NCI-H1048 (cell line): ENCODE results near the gene LTK.

ENCODE experiments used
- DNase-seq: peaks from one replicate; lab custom pipeline; 2025; lab: John Stamatoyannopoulos, UW

LTK gene

DNA sequence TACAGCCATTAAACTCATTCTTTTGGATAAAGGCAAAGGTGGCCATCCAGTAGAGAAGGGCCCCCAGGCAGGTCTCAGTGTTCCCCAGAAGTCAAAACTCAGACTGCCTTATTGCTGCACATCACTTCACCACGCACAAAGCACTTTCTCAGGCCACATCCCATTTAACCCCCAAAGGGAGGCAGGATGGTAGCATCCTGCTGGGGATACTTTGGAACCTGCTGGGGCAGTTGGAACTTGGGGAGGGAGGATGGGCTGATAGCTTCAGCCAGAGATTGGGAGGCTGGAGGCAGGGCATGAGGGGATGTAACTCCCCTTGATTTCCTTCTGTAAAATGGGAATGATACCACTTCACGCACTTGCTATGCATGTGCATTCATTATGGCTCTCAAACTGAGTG, 15.0 kb downstream of the LTK start:
- no peak for DNase-seq

DNA sequence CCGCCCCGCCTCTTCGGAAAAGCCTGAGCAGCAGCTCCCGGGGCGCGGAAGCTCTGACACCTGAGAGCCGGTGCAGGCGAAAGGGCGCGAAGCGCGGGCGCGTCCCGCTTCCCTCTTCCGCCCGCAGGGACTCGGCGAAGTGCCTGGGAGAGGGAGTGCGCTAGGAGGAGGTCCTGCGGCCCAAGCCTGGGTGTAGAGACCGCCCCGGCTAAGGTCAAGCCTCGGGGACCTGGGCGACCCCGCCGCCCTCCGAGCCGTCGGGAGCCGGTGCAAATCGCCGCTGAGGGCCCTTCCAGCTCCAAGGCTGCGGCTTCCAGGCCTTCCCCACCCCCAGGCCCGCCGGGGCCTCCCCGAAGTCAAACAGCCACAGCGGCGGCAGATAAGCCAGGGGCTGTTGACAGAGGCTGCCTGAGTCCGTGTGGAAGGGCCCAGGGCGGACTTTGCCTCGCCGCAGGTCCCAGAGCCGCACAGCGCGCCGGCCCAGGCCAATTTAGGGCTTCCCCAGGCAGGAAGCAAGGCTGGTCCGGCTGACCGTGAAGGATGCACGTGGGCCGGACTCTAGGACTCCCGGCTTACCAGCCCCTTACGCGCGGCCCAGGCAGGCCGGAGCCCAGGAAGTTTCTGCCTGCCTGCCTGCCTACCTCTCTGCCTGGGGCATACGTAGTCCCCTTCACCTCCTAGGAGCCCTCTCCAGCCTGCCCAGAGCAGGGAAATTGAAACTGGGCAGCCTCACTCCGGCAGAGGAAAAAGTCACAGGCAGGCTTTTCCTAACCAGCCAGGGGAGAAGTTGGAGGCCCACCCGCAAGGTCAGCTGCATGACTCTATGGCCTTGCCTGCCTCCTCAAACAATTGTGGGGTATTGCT, 17.7 kb downstream of the LTK start:
- DNase-seq = no peak

DNA sequence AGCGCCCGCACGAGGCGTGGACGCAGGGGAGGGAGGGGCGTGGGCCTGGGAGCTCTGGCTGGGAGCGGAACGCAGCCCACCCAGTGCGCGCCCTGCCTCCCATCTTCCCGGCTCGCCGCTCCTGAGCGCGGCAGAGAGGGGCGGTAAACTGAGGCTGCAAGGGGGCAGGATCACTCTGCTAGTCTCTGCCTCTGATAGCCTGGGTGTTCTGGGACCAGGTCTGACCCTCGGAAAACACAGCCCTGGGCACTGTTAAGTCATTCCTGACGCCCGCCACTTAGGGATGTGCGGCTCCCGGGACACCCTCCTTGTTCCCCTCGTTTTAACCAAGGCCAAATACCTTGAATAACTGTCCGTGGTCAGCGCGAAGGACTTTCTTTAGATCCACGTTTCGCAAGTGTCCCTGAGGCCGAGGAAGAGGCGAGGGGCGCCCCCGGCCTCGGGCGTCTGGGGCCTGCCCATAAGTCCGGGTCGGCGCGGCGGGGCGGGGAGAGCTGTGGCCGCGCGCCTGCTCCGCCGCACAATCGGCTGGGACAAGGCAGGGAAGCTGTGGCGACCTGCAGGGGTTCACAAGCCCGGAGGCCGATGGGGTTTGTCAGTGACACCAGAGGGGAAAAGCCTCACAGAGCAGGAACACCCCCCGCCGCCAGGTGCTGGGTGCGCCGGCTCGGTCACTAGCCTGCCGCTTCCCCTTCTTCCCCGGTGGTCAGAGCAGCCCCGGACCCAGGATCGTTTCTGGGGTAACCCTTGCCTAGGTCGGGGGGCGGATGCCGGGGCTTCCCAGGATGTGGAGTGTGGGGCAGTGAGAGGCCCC, 18.5 kb downstream of the LTK start:
- no peak for DNase-seq

DNA sequence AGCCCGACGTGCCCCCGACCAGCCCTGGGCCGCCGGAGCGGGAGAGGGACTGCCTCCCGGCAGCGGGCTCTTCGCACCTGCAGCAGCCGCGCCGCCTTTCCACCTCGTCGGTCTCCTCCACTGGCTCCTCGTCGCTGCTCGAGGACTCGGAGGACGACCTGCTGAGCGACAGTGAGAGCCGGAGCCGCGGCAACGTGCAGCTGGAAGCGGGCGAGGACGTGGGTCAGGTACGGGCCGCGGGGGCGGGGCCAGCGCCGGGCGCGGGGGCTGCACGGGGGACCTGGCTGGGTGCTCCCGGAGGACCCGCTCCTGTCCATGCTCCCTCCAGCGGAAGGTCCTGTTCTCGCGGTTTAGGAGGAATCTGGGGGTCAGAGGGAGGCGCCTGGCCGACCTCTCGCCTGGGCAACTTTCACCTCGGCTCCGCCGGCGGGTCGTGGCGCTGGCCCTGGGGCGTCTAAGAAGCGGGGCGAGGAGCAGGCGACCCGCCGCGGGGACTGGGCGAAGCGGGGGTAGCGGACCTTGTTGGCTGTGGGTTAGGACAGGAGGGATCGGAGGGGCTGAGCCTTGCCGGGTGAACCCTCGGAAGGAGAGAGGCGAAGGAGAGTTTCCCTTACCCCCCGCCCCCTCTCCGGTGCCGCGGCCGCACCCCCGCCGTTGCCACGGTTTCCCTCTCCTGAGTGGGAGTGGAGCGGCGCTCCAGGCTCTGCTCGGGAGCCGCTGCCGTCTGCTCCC, 19.3 kb downstream of the LTK start:
- no peak for DNase-seq

DNA sequence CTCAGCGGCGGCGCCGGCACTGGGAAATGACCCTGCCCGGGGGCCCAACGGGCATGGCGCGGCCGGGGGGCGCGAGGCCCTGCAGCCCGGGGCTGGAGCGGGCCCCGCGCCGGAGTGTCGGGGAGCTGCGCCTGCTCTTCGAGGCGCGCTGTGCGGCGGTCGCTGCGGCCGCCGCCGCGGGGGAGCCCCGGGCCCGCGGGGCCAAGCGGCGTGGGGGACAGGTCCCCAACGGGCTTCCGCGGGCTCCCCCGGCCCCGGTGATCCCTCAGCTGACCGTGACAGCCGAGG, 19.8 kb downstream of the LTK start:
- DNase-seq = no peak

DNA sequence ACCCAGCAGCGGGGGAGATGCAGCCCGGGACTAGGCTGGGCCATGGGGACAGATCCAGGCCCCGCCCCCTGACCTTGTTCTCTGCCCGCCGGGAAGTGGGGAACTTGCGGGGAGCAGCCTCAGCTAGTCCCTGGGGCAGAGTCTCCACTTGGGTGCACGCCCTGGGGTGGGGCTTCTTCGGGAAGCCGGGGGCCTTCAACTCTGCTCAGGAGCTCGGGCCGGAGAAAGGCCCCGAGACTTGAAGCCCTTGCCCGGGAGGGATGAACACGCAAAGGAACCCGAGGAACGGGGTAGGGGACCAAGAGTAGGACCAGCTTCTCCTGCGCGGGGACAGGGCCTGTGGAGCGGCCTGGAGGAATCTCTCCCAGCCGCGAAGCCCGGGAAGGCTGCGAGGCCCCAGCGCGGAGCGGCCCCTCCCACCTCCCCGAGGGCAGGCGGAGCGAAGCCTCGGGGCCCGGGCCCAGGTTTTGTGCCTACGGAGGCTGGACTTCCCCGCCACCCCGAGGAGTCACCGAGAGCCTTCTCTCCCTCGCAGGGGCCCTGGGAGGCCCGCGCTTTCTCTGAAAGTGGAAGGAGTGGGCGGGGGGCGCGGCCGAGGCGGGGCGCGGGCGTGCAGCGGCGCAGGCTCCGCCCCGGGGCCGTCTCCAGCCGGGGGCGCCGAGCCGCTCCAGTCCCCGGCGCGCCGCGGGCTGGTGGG, 20.3 kb downstream of the LTK start, which contains the start of gene ITPKA:
Gene ITPKA, plus strand, starts transcription at position 670 of the 697 bp plus-strand sequence. CDS start 54 bp downstream, outside the sequence.
- peak; percentile 33 for DNase-seq

DNA sequence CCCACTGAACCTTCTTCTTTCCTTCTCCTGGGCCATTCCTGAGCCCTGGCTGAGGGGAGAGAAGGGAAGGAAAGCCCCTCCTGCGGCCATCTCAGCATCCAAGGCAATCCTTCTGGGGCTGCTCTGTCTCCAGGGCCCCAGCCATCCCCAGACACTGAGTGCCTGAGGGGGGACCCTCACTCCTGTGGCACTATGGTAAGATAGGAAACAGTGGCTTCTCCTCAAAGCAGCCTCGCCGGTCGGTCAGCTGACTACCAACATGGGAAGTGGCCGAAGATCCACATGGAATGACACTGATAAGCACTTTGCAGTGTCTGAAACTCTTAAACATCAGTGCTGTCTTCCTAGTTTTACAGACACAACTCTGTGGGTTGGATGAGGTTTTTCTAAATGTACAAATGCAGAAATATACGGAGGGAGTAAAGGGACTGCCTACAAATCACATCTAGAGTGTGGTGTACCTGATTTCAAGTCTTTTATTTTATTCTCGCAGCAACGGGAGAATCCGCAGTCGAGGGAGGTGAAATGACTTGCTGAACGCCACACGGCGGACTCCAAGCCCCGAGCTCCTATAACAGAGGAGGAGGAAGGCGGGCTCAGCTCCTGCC, 20.9 kb downstream of the LTK start:
- DNase-seq = no peak

DNA sequence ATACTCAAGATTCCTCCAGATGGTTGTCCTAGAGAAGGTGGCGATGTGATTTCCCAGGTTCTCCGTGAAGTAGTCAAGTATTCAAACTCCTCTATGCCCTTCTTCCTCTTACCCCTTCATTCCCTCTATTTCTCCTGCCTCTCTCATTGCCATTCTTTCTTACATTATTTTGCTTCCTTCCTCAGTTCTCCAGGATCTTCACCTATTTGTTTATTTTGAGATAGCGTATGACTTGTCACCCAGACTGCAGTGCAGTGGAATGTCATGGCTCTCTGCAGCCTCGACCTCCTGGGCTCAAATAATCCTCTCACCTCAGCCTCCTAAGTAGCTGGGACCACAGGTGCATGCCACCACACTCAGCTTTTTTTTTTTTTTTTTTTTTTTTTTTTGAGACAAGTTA, 21.7 kb downstream of the LTK start:
- DNase-seq = no peak

DNA sequence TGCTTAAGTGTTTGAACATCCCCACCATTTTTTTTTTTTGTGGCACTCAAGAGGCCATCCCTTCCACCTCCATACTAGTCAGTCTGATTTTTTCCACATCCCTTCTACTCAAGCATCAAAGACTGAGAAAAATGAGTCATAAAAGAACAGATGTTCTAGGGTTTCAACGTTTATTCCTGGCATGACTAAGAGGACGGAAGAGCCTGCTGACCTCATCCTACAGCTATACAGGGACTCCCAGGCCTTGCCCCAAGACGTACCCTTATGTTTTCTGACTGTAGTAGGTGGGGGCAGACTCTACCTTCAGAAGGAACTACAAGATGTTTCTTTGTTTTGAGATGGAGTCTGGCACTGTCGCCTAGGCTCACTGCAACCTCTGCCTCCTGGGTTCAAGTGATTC, 23.3 kb downstream of the LTK start:
- no peak for DNase-seq

DNA sequence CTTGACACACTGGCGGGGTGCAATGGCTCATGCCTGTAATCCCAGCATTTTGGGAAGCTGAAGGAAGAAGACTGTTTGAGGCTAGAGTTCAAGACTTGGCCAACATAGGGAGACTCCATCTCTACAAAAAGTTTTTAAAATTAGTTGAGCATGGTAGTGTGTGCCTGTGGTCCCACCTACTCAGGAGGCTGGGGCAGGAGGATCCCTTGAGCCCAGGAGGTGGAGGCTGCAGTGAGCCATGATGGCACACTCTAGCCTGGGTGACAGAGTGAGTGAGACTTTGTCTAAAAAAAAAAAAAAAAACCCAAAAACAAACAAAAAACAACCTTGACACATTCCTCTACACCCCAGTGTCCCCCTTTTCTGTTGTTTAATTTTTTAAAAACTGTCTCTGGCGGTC, 24.0 kb downstream of the LTK start:
- no peak for DNase-seq

DNA sequence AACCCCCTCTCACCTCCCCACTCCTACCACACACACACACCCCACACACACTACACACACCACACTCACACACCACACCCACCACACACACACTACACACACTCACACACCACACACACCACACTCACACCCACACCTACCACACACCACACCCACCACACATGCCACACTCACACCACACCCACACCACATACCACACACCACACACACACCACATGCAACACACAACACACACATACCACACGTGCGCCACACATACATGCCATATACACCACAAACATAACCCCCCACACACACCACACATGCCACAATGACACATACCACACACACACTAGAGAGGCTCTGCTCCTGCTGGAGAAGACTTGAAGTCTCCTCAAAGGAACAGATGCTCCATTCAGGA, 25.8 kb downstream of the LTK start:
- DNase-seq = no peak

DNA sequence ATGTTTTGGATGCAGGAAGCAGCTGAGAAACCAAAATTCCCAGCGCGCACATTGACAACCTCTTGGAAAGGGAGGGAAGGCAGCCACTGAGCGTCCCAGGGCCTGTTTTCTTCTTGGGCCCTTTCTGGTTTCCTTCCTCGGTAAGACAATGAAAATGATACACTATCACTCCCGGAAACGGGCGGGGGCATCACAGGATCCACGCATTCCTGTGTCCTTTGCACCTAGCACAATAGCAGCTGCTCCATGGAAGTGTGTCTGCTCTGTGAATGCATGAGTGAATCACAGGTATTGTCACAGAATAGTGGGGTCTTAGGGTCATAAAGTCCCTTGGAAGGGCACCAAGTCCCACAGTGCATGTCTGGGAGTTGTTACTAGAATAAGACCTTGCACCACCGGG, 26.2 kb downstream of the LTK start:
- DNase-seq = no peak

DNA sequence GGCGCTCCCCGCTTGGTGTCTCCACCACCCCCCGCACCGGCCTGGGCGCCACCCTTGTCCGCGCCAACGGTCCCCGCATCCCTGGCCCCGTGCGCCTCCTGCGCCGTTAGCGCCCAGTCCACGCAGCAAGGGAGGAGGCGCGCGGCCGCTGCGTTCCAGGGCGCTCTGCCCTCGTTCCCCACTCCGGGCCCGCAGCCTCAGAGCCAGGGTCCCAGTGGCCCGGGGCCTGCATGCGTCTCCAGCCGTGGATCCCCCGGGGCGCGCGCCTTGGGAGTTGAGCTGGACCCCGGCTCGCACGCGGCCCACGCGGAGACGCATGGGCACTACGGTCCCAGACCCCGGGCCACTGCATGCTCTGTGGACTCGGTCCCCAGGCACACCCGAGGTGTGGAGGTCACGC, 27.3 kb downstream of the LTK start:
- no peak for DNase-seq

DNA sequence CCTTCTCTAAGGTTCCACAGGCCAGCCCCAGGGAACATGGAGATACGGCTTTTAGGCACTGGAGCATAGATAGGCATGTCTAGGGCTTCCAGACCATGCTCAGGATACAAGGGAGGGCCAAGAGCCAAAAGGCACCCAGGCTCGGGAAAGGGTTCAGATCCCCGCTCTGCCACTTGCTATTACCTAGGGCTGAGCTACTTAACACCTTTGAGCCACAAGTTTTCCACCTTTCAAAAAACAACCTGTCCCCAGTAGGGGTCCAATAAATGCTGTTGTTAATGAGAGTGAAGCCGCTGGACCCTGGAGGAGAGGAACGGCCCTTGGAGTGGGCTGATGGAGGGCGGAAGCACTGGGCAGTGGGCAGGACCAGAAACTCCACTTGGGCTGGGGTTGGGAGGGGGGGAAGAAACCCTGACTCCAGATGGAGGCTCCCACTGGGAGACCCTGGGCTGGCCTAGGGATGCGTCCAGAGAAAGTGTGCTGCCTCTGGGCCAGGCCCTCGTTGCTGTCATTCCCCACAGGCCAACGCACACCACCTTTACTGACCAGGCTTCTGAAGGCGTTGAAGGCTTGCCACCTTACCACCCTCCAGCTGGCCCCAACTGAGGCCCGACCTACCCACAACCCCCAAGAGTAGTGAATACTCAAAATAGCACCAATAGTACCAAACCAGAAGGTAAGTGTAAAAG, 28.5 kb downstream of the LTK start:
- DNase-seq = no peak

DNA sequence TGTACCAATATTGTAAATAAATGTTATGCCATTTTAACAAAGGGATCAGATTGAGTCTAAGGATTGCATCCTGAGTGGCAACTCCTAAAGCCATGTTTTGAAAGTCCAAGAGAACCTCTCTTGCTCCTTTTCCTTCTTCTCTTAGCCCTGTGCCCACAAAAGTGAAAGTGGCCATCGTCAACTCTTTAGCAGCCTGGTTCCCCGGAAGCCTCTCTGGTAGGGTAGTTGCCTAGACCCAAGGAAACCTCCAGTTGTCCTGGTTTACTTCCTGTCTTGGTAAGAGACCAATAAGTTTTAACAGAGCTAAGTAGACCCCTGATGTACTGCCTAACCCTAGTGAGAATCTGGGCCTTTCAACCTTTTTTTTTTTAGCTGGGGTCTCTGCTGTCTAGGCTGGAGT, 30.1 kb downstream of the LTK start:
- no peak for DNase-seq

DNA sequence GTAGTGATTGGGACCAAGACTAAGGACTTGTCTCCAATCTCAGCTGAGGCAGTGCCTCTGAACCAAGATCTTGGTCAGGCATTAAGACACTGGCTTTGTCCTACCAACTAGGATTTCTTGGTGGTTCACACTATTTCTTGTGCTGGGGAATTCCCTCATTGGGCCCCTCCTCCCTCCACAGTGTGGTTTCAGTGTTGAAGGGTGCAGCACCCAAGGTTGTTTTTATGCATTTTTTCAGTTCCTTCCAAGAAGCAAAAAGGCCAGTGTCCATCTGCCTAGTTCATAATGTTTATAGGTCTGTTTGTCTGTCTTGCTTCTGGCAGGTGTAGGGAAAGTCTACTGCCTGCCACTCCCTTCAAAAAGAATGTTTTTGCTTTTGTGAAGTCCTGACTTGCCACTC, 30.5 kb downstream of the LTK start:
- DNase-seq = no peak

DNA sequence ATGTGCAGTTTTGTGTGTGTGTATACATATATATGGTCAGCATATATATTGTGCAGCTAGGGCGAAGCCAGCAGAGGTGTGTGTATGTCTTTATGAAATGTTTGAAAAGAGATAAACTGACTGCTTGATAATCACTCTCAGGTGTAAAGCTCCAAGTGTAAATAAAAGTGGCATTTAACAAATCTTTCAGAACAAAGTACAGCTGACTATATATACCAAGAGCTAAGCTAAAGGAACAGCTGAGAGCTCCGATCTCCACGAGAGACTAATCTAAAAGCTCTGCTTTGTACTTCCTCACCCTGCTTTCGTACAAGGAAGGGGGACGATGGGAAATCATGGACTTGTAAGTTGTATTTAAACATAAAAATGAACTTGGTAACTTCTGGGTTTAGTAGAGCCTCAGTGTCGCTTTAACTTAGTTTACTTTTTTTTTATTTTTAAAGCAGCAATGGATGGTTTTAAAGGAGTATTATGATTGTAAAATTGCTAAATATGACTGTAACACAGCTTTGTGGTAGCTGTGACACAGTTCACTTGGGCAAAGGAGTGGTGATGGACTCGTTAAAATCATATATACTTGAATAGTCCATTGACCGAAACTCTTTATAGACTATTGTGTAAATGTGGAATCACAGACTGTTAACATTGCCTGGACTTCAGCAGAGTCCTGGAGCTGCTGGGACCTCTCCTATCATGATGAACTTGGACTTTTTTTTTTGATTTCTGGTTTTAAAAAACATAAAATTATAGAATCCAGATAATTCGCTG, 31.3 kb downstream of the LTK start:
- DNase-seq = no peak

DNA sequence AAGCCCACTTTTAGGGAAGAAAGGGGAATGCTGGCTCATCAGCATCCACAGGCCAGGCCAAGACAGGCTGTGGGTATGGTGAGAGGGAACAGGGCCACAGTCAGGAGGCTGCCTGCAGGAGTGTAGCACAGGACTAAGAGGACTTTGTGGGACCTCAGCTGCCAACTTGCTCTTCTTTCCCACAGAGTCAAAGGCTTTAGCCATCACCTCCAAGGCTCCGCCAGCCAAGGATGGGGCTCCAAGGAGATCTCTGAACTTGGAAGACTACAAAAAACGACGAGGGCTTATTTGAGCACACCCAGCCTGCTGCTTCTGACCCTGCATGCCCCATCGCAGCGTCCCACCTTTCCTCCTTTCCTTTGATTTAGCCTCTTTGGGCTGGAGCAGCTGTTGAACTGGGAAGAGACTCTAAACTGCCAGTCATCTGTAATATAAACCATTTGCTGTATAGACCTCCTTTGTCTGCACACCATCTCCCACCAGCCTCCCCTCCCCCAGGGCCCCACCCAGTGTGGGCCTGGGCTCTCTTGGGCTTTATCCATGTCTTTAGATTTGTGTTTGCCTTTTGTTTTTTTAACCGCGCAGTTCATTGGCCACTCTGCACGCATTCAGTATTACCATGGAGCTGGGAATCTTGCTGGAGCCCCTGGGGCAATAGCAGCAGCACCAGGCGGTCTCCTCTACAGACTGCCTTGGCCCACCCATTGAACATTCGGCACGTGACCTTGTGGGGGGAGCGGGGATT, 33.1 kb downstream of the LTK start:
- DNase-seq = no peak

DNA sequence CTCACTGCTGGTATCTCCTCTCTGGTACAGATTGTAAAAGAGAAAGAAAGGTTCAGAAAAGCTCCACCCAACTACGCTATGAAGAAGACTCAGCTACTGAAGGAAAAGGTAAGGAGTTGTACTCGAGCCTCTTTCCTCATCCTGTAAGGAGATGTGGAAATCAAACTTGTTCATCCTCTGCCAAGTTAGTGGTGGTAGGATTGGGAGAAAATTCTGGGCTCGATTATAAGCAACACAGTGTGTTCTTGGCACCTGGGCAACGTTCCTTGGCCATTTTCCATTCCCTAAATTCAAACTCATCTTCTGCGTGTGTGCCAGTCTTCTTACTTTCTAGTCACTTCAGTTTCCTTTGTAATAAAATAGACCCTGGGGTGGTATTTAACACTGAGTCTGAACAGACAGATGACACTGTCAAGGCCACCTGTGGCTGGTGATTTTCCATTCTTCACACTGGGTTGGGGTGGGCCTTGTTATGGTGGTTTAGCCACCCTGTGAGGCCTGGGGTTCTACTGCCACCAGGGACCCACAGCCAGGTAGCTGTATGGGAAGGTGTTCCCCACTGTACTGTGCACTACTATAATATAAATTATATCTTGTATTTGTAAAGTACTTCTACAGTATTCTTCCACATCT, 37.1 kb downstream of the LTK start:
- no peak for DNase-seq
